Vein endothelial cell (primary cell): ENCODE results near the gene NPNT. TPM values are rescaled to one million over a fixed set of nuclear protein-coding genes. Genes with fewer than 3 reads are reported as not detected.

Source experiments
- total RNA-seq: library from RNA; depleted of rRNA; stranded (reverse); fragments of >200 nt; gene quantifications from 2 replicates; pipeline ENCODE4 v1.2.3, GENCODE V29; 2012

Gene NPNT, protein sequence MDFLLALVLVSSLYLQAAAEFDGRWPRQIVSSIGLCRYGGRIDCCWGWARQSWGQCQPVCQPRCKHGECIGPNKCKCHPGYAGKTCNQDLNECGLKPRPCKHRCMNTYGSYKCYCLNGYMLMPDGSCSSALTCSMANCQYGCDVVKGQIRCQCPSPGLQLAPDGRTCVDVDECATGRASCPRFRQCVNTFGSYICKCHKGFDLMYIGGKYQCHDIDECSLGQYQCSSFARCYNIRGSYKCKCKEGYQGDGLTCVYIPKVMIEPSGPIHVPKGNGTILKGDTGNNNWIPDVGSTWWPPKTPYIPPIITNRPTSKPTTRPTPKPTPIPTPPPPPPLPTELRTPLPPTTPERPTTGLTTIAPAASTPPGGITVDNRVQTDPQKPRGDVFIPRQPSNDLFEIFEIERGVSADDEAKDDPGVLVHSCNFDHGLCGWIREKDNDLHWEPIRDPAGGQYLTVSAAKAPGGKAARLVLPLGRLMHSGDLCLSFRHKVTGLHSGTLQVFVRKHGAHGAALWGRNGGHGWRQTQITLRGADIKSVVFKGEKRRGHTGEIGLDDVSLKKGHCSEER
- total RNA-seq, result 0.10 TPM in 1 of 2 replicates, not detected in the other

DNA sequence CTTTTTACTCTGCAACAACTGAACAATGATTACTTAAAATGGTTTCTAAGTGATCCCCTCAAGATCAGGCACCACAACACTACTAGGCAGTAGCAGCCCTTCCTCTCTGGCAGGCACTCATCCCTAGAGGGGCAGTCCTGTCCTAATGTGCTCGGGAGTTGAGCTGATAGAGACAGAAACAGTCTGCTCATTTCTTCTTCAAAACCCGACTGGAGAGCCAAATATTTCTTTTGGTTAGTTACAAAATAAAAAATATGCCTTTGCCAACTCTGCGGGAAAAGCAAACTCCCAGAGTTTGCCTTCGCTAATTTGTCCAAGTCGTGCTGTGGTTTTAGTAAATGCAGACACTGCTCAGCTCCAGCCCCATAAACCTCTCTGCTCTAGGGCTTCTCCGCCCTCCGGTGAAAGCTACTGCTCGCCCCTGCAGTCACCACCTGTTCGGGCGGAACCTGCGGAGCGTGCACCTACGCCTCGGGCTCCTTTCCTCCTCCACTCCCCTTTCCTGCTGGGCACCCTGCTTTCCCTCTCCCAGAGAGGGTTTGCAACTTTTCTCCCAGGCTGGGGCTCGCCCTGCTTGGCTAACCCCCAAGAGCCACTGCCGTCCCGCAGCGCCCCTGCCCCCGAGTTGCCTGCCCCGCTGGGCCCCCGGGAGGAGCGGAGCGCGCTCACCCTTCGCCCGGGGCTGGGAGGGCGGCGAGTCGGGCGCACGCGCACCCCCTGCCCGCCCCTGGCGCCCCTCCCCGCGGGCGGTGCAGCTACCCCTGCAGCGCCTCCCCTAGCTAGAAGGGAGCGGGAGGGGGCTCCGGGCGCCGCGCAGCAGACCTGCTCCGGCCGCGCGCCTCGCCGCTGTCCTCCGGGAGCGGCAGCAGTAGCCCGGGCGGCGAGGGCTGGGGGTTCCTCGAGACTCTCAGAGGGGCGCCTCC is at the start of gene NPNT:
Gene NPNT, plus strand, starts transcription at position 812 of the 923 bp plus-strand sequence. CDS start 182 bp downstream, outside the sequence.

Other genes starting within 250 kb of the NPNT start
- 15.0 and 19.8 TPM in 2 replicates for gene INTS12, start 186.8 kb upstream of the NPNT start, total RNA-seq
- gene GSTCD, start 186.7 kb upstream of the NPNT start, total RNA-seq, result 13.4 and 20.9 TPM in 2 replicates